ENCODE data around the gene DQX1. TPM values are rescaled to one million over a fixed set of nuclear protein-coding genes. Genes with fewer than 3 reads are reported as not detected.
A peak's percentile ranks its signal among the peaks of the same experiment; 100 is the strongest.

Gene DQX1
- total and polyA plus RNA-seq, 9 of the 15 experiments (the other 6 are each of a cell fraction or from before 2014, with no cell fraction given), result 0.04 to 0.38 (median 0.18) TPM; not detected in 1

GRCh38 chr2:74507145-74507925, 18.7 kb downstream of the DQX1 start, which contains the start of gene PCGF1 (continued):
- TF ChIP-seq RERE (CRISPR knock-in tag; IDR thresholded peaks at IDR 0.05; ENCODE audit: borderline replicate concordance) (no peak), ZNF41 (CRISPR knock-in tag; conservative IDR thresholded peaks at IDR 0.05) (no peak), ZBTB34 (CRISPR knock-in tag; IDR thresholded peaks at IDR 0.05) (no peak), PBX2 (CRISPR knock-in tag; IDR thresholded peaks at IDR 0.05; ENCODE audit: low read depth) (no peak), PBX2 (tag; conservative IDR thresholded peaks at IDR 0.05; ENCODE audit: low read depth) (no peak), TRIM25 (IDR thresholded peaks at IDR 0.05; ENCODE audit: borderline replicate concordance) (no peak), BCLAF1 (IDR thresholded peaks at IDR 0.05; ENCODE audit: borderline replicate concordance in 1 of 2, control insufficient read depth in 1 of 2, low read depth in 2 of 2, low read length in 1 of 2) (no peak), ZNF165 (CRISPR knock-in tag; IDR thresholded peaks at IDR 0.05; ENCODE audit: borderline replicate concordance) (0 out of 2 replicates have a peak, but pooled peaks have one; percentile 3), ELF2 (CRISPR knock-in tag; IDR thresholded peaks at IDR 0.05) (peak; percentile 79; the same call in 1 of the 2 replicates), PML (IDR thresholded peaks at IDR 0.05; ENCODE audit: low read length) (0 out of 2 replicates have a peak, but pooled peaks have one; percentile 15), ZNF75A (CRISPR knock-in tag; IDR thresholded peaks at IDR 0.05) (no peak)

Measured in K562 (cell line).